Breast epithelium (tissue), 3 donors: ENCODE results near the gene NHERF2.

Experiments
- POLR2A ChIP-seq: fragments of 450-650 bp; IDR thresholded peaks from one replicate; pipeline ENCODE4 v1.6.1; 2016; ENCODE audit warnings: antibody characterized with exemption, mild to moderate bottlenecking, moderate library complexity
- POLR2AphosphoS5 ChIP-seq, 3 donors: sonication (generic); formaldehyde crosslinking; IDR thresholded peaks; one replicate each; pipeline ENCODE4 v1.6.1; 2017; ENCODE audit warnings: antibody characterized with exemption in 3 of 3
- TF ChIP-seq, protein P1 (sequence below), 3 donors: fragments of 450-650 bp; IDR thresholded peaks; one replicate each; pipeline ENCODE4 v1.5.1; 2016 to 2017; ENCODE audit warnings: antibody characterized with exemption in 3 of 3, mild to moderate bottlenecking in 3 of 3, moderate library complexity in 3 of 3

DNA sequence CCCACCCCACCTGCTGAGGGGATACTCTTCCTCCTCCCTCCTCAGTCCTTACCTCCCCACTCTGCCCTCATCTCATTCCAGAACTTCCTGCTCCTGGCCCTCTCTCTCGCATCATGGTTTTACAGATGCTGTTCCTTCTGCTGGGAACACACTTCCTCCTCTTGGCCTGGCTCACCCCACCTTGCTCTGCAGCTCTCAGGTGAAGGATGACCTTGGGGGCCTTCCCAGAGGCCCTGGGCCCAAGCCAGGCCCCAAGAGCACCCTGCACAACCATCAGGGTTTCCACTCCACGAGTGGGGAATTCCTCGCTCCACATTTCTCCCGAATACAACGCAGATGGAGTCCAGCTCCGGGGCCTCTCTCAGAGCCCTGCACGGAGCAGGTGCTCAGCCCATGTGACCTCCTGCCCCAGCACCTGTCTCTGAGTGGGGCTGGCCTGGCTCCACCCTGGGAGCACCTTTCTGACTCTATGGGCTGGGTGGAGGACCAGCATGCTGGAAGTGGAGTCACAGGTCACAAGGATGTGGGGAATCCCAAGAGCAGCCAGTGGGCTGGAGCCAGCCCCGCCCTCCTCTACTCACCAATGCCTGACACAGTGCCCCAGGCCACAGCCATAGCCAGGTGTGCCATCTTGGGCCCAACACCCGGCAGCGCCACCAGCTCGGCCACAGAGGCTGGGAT, 16.4 kb downstream of the NHERF2 start:
- TF ChIP-seq, protein P1, sequence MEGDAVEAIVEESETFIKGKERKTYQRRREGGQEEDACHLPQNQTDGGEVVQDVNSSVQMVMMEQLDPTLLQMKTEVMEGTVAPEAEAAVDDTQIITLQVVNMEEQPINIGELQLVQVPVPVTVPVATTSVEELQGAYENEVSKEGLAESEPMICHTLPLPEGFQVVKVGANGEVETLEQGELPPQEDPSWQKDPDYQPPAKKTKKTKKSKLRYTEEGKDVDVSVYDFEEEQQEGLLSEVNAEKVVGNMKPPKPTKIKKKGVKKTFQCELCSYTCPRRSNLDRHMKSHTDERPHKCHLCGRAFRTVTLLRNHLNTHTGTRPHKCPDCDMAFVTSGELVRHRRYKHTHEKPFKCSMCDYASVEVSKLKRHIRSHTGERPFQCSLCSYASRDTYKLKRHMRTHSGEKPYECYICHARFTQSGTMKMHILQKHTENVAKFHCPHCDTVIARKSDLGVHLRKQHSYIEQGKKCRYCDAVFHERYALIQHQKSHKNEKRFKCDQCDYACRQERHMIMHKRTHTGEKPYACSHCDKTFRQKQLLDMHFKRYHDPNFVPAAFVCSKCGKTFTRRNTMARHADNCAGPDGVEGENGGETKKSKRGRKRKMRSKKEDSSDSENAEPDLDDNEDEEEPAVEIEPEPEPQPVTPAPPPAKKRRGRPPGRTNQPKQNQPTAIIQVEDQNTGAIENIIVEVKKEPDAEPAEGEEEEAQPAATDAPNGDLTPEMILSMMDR (IDR thresholded peaks at IDR 0.05): no peak
- no peak for TF ChIP-seq POLR2AphosphoS5 (IDR thresholded peaks at IDR 0.05)
- no peak for TF ChIP-seq POLR2A
